Posterior vena cava (tissue), 2 donors: ENCODE results near the gene GPRC5C. TPM values are rescaled to one million over a fixed set of nuclear protein-coding genes. Genes with fewer than 3 reads are reported as not detected.

Experiments used
- DNase-seq: peaks from one replicate; pipeline ENCODE4 v3.0.0-alpha.2; 2020; ENCODE audit warnings: low spot score
- intact Hi-C, 2 donors: fragments of 100-400 bp; cut with DNase I; formaldehyde crosslinking; loops; one replicate each; pipeline versions ENCODE4 v1.14.1 to v1.14.2; 2022 to 2023
- total RNA-seq, 2 donors: library from RNA; stranded (reverse); fragmentation: NEBNext Ultra II Directional; extraction: Animal tissue kit (Norgen Biotek cat#: 25700); gene quantifications; one replicate each; pipeline ENCODE4 v1.2.1, GENCODE V29; 2021
- donor health status: DM: yes; HTN: yes; CAD: no.
- donor health status: DM: yes; HTN: yes; CAD: no.

Gene GPRC5C
- total RNA-seq, 2 donors from 2014 or later = 7.3 to 12.9 TPM

DNA sequence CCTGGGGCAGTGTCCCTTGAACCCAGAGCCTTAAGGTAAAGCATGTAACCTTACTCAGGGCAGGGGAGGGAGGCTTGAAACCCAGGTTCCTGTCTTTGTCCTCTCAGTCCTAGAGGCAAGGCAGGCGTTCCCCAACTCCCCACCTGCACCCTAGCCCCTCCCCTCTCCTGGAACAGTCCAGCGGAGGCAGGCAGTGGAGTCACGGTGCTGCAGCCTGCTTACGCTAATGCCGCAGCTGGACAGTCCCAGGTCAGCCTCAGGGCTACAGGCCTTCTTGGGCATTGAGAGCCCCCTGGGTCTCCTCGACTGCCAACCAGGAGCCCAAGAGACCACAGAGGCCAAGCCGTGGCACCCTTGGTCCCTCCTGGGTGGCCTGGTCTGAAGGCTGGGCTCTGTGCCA, 27.7 kb downstream of the GPRC5C start:
- no peak for DNase-seq
- intact Hi-C loops = loop anchor here (2.0 to 10.0 kb wide), 3 partner anchors 81 to 245 kb away; partner anchors contain the start of gene TTYH2 (in 1 of the 2)

GRCh38 chr17:74460241-74460640, 28.4 kb downstream of the GPRC5C start:
- no peak for DNase-seq
- intact Hi-C loops = no loop called here

GRCh38 chr17:74460996-74461395, 29.1 kb downstream of the GPRC5C start:
- intact Hi-C loops = no loop called here
- DNase-seq = no peak

GRCh38 chr17:74461611-74462010, 29.7 kb downstream of the GPRC5C start:
- DNase-seq = no peak

DNA sequence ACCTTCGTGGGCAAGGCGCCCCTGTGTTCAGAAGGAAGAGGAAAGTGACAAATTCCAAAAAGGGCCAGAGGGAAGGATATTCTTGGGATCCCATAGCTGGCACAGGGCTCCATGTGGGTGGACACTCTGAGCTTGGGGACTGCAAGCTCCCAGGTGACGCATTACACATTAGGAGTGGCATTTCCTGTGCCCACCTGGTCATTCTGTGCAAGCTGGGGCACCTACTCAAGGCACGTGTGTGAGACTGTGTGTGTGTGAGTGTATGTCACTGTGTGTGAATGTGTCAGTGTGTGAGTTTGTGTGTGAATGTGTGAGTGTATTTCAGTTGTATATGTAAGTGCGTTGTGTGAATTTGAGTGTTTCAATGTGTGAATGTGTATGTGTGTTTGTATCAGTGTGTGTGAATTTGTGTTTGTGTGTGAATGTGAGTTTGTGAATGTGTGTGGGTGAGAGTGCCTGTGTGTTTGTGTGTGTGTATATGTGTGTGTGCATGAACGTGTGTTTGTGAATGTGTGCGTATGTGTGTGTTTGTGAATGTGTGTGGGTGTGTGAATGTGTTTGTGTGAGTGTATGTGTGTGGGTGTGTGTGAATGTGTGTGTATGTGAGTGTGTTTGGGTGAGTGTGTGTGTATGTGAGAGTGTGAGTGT, 33.0 kb downstream of the GPRC5C start:
- intact Hi-C loops = no loop called here
- DNase-seq = no peak

More at GRCh38 chr17:74461611-74462010, 29.7 kb downstream of the GPRC5C start:
- intact Hi-C loops = no loop called here

DNA sequence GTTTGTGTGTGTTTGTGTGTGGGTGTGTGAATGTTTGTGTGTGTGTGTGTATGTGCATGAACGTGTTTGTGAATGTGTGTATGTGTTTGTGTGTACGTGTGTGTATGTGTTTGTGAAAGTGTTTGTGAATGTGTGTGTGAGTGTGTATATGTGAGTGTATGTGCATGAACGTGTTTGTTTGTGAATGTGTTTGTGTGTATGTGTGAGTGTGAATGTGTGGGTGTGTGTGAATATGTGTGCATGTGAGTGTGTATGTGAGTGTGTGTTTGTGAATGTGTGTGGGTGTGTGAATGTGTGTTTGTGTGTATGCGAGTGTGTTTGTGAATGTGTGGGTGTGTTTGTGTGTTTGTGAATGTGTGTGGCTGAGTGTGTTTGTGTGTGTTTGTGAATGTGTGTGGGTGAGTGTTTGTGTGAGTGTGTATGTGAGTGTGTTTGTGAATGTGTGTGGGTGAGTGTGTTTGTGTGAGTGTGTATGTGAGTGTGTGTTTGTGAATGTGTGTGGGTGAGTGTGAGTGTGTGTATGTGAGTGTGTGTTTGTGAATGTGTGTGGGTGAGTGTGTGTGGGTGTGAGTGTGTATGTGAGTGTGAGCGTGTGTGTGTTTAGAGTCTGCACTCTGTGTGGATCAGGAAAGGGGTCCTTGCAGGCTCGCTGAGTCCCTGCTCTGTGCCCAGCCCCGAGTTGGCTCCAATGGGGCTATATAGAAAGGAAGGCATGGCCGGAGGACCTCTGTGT, 33.7 kb downstream of the GPRC5C start:
- intact Hi-C loops = no loop called here

DNA sequence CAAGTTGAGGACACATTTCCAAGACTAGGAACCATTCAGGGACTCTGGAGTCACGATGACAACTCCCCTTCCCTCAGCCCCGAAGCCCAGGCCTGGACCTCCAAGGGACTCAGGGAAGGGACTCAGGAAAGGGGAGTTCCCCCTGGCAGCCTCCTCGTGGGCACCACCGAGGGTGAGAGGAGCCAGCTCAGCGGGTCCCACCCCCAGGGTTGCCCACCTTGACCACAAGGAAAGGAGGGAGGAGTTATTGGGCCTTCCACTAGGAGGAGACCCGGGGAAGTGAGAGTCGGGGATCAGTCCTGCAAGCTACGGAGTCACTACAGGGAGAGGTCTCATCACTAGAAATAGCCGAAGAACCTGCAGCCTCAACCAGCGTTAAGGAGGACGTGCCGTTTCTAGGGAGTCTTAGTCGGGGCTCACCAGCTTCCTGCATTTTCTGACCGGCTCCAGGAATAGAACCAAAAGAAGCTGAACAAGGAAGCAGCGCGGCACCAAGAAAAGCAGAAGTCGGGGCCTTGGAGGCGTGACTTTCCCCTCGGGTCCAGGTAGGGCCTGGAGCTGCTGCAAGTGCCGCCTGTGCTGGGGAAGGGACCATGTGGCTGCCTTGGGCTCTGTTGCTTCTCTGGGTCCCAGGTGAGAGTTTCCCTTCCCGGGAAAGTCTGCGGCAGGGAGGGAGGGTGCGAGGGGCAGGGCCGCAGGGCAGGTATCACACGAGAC, 34.4 kb downstream of the GPRC5C start, which contains the start of gene CD300A:
CD300A (plus strand) TSS at position 524 of the 717 bp plus-strand sequence; CDS start at position 594, 70 bp downstream.
- intact Hi-C loops = no loop called here
- peak; percentile 89 for DNase-seq

More for the DNA sequence above, 33.7 kb downstream of the GPRC5C start:
- no peak for DNase-seq

GRCh38 chr17:74466828-74467184, 34.9 kb downstream of the GPRC5C start:
- no peak for DNase-seq
- intact Hi-C loops = no loop called here

GRCh38 chr17:74467221-74467951, 35.5 kb downstream of the GPRC5C start:
- no peak for DNase-seq
- intact Hi-C loops = no loop called here

- intact Hi-C loops = no loop called here
- DNase-seq = no peak
These were observed 39.5 kb downstream of the GPRC5C start for GRCh38 chr17:74471341-74471740.

- intact Hi-C loops = no loop called here
These were observed 41.0 kb downstream of the GPRC5C start for GRCh38 chr17:74472890-74473289.

GRCh38 chr17:74473294-74473693, 41.4 kb downstream of the GPRC5C start:
- intact Hi-C loops = no loop called here
- no peak for DNase-seq

More at GRCh38 chr17:74472890-74473289, 41.0 kb downstream of the GPRC5C start:
- peak; percentile 60 for DNase-seq

DNA sequence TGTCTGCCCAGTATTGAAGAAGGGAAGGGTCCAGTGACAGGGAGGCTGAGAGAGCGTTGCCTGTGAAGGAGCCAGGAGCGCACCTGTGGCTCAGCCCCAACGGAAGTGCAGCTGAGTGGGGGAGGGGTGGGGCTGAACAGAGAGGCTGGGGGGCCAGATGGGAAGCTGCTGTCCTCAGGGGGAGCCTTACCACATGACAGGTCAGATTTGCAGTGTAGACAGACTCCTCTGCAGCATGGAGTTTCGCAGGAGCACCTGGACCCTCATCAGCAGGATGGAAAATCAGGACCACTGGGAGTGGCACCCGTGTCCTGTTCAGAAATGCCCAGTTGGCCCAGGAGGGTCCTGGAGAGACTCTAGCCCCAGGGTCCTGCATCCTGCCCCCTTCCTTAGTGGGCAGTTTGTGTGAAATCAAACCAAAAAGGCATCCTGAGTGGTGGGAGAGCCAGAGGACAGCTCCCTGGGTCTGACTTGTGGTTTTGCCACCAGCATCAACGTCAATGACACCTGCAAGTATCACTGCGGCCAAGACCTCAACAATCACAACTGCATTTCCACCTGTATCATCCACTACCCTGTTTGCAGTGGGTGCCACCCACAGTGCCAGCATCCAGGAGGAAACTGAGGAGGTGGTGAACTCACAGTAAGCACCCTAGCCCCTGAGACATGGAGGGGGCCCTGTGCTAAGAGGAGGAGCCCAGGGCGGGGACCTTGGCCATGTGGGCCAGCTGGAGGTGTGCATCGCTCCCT, 42.3 kb downstream of the GPRC5C start:
- no peak for DNase-seq
- intact Hi-C loops = no loop called here

- no peak for DNase-seq
- intact Hi-C loops = no loop called here
These were observed 43.3 kb downstream of the GPRC5C start for GRCh38 chr17:74475189-74475588.

DNA sequence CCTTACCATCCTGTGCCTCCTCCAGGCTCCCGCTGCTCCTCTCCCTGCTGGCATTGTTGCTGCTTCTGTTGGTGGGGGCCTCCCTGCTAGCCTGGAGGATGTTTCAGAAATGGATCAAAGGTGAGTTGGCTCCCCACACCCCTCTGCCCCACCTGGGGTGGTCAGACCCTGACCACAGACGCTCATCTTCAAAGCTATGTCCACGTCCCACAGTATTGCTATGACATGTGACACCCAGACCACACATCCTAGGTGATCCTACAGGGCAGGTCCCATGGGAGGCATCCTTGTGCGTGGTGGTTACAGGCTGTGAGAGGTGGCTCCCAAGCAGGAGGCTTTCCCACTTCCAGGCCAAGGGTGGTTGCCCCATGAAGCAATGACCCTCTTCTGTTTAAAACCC, 45.5 kb downstream of the GPRC5C start:
- intact Hi-C loops = no loop called here
- DNase-seq = no peak

- intact Hi-C loops = no loop called here
- no peak for DNase-seq
These were observed 46.7 kb downstream of the GPRC5C start for GRCh38 chr17:74478420-74479100.

DNA sequence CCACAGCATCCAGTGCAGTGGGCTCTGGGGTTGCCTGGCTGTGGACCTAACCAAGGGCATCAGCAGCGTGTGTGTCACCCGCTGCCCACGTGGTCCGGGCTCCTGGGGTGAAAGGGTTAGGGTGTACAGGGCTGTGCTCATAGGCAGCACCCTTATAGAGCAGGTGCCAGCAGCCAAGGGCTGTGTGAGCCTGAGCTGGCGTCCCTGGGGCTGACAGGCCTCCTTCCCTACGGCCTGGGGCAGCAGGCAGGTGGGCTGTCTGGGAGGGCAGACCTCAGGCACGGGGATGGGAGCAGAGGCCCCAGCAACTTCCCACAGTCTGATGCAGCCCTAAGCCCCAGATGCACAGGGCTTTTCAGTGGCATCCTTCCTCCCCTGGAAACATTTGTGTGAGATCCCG, 48.4 kb downstream of the GPRC5C start:
- DNase-seq = no peak
- intact Hi-C loops = no loop called here

DNA sequence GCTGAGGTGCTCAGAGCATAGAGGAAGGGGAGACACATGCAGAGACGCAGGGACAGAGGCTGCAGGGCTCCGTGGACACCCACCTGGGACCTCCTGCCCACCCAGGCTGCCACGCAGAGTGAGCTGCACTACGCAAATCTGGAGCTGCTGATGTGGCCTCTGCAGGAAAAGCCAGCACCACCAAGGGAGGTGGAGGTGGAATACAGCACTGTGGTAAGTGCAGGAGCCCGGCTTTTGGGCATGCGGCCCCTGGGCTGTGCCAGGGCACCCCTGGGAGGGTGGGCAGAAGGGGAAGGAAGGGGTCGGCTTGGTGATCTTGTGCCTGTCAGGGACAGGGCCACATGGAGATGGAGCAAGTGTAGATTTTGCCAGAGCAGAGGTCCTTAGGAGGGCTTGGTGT, 49.7 kb downstream of the GPRC5C start:
- intact Hi-C loops = no loop called here
- no peak for DNase-seq
